HG02852 (cell line): ENCODE measurements around the gene PAXX.

Source experiments
- ATAC-seq: cut with Tn5 transposase; IDR thresholded peaks from one replicate; pipeline ENCODE4 v1.9.1; 2021; ENCODE audit warnings: mild to moderate bottlenecking, moderate library complexity; ENCODE audit not compliant: unreplicated experiment

The PAXX gene

DNA sequence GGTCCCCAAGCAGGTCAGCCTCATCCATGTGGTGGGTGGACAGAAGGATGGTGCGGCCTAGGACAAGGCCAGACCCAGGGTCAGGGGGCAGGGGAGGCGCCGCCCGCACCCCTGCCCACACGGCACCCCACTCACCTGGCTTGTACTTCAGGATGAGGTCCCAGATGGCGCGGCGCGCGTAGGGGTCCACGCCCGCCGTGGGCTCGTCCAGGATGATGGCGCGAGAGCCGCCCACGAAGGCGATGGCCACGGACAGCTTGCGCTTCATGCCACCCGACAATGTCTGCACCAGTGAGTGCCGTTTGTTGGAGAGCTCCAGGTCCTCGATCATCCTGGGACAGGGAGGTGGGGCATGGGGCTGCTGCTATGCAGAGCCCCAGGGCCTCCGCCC is 23.3 kb downstream of the PAXX start:
- ATAC-seq: no peak

DNA sequence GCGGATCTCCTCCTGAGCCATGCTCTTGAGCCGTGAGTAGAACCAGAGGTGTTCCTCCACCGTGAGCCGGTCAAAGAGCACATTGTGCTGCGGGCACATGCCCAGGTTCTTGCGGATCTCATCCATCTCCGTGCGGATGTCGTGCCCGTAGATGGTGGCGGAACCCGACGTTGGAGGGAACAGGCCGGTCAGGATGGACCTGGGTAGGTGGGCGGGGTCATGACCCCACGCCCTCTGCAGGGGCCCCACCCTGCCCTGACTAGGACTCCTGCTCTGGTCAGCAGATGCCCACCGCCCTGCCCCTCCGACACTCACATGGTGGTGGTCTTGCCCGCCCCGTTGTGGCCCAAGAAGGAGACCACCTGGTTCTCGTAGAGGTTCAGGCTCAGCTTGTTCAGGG is 23.8 kb downstream of the PAXX start:
- no peak for ATAC-seq

DNA sequence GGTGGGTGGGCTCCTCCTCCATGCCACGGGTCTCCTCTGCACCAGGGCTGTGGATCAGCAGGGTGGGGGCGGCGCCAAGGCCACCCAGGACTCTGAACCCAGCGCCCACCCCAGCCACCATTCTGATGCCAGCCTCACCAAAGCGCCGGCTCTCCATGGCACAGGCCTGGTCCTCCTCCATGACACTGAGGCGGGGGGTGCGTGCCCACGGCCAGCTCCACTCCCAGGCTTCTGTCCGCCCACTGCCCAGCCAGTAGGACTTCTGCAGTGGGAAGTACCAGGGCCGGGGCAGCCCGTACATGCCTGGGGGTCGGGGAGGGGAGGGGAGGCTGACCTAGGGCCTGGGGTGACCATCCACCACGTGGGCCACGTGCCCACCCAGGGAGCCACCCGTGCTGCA is 24.2 kb downstream of the PAXX start:
- ATAC-seq: no peak

DNA sequence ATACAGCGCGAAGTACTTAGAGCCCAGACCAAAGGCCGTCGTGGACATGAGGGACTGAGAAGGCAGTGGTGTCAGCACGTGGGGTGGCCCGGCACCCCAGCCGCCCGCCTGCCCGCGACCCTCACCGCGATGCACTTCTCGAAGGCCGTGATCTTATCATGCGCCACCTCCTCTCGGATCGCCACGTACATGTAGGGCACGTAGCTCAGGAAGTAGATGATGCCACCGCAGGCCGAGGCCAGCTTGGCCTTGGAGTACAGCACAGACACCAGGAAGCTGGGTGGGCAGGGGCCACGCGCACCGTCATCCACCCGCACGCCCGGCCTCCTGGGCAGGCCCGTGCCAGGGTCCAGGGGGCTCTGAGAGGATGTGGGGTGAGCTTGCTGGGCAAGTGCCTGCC is 24.8 kb downstream of the PAXX start:
- ATAC-seq: no peak

DNA sequence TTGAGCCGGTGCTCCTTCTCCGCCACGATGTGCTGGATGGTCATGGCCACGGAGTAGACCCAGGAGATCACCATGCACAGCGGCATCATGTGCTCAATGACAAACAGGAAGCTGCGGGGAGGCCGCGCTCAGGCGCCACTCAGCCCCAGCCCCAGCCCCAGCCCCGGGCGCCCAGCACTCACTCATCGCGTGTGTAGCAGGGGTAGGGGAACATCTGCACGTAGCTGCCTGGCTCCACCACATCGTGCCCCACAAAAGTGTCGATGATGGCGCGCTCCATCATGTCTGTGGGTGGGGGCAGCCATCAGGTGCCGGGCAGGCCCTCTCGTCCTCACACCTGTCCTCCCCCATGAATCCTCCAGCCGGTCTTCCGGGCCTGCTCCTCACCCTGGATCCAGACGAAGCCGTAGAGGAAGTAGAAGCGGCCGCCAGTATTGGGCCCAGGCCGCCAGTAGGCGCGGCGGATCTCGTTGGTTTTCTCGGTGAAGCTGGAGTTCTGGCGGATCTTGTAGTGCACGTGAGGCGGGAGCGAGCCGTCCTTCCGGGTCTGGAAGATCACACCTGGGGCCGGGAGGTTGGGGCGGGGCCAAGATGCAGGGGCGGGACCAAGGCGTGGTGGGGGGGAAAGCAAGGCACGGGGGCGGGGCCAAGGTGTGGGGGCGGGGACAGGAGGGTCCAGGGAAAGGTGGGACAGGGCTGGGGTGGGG is 25.7 kb downstream of the PAXX start:
- ATAC-seq: no peak

DNA sequence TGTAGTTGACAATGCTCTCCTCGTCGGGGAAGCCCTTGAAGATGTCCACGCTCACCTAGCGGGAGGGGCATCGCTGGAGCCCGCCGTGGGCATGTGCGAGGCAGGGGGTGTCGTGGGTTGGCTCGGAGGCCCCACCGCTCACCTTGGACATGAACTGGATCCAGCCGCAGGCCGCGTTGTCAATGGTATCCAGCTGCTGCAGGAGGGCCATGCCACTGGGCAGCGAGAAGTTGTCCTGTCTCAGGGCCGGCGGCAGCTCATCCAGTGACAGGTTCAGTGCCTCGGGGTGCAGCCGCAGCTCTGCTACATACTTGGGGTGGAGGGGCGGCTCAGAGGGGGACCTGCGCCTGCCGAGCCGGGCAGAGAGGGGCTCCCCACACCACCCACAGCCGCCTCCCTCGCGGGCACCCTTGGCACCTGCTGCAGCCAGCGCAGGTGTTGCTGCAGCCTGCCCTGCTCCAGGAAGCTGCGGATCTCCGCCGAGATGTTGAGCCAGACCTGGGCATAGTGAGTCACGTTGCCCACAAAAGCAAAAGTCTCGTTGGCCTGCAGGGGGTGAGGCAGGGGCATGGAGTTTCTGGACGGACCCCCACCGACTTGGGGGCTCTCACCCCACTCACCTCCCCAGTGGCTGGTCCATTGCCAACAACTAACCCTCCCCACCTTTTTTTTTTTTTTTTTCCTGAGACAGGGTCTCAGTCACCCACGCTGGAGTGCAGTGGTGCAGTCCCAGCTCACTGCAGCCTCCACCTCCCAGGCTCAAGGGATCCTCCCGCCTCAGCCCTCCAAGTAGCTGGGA is 26.7 kb downstream of the PAXX start:
- no peak for ATAC-seq

DNA sequence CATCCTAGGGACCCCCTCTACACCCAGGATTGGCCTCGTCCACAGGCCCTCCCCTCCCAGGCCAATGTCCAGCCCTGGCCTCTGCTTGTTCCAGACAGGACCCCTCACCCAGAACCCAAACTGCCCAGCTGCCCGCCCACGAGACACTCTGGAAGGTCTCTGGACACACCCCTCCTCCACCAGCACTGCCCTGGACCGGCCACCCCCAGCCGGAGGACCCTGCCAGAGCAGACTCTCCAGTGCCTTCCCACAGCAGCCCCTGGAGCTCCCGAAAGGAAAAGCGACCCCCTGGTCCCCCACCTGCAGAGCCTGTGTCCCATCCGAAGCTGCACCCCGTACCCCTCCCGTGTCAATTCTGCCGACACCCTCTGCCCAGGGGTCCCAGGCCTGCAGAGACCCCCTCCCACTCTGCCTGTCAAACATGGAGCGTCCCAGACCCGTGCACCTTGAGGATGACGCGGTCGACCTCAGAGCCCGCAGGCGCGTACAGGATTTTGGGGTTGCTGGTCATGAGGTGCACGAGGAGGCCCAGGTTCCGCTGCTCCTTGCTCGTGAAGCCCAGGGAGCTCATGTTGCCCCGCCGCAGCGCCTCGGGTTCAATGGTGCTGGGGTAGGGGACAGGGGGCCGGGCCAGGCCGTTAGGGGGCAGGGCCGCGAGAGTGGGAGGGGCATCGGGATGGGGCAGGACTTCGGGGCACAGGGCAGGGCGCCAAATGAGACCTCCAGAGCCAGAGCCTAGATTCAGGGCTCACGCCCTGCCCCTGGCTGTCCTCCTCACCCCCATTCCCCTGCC is 27.9 kb downstream of the PAXX start:
- ATAC-seq: no peak

DNA sequence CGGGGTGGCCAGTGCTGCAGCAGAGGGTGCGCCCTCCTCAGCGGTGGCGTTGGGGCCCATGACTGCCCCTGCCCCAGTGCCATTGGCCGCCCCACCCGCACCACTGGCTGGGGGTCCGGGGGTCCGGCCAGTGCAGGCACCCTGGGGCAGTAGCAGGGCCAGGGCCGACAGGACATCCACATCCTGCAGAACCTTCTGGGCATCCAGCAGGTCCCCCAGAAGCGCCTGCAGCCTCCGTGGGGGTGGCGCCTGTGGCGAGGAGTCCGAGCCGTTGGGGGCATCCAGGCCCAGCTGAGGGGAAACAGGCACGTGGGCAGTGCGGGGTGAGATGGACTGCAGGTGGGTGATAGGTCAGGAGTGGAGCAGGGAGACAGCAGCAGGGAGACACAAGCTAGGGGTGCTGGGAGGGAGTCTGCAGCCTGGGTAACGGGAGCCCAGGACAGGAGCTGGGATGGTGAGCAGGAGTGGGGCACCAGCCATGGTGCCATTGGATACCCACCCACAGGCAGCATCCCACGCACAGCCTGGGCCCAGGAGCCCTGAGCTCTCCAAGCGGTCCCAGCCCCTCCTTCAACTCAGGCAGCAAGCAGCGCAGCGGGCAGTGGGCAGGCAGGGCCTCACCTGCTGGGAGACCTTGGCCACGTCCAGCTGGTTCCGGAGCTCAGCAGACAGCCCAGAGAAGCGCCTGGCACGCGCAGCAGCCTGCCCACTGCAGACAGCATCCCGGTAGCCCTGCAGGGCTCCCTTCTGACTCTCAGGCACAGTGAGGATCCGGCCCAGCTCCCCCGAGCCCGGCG is 28.7 kb downstream of the PAXX start:
- no peak for ATAC-seq

DNA sequence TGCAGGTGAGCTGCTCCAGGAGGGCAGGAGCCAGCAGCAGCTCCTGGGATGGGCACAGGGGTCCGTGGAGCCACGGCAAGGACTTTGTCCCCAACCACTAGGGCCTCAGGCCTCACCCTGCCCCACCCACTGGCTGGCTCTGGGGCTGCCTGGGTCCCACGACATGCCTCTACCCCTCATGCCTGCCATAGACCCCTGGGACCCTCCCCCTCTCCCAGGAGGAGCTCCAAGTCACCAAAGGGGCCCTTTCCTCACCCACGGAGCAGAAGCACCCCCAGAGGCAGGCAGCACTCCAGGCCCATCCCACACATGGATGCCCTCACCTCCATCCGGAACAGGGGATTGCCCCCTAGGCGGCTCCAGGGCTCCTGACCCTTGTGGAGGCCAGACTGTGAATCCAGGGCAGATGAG is 29.4 kb downstream of the PAXX start:
- no peak for ATAC-seq

DNA sequence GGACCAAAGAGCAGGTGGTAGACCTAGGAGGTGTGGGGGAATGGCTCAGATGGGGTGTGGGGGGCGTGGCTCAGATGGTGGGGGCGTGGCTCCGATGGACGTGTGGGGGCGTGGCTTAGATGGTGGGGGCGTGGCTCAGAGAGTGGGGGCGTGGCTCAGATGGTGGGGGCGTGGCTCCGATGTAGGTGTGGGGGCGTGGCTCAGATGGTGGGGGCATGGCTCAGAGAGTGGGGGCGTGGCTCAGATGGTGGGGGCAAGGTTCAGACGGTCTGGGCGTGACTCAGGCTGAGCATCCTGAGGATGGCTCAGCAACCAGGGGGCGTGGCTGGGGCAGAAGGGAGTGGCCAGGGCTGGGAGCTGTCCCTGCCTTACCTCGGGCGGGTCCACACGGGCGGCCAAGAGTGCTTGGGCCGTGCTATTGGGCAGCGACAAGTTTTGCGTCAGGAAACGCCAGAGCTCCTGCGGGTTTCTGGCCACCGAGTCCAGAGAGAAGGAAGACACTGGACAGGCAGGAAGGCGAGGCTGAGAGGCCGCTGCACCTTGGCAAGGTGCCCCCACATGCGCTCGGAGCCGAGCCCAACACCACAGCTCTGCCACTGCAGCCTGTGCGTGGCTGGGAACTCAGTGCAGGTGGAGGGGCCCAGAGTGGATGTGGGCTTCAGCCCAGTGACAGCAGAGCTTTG is 29.9 kb downstream of the PAXX start:
- no peak for ATAC-seq

DNA sequence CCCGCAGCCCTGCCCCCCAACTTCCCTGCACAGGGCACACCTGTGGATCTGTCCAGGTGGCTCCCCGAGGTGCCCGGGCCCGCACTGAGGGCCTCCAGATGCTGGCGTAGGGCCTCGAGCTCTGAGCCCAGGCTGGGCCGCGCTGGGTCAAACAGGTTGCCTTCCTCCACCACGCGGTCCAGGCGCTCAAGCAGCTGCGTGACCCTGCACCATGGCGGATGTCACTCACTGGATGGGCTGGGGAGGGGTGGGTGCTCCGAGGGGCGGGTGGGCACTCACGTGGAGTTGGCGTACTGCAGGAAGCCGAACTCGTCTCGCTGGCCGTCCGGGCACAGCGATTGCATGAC is 30.4 kb downstream of the PAXX start:
- no peak for ATAC-seq

DNA sequence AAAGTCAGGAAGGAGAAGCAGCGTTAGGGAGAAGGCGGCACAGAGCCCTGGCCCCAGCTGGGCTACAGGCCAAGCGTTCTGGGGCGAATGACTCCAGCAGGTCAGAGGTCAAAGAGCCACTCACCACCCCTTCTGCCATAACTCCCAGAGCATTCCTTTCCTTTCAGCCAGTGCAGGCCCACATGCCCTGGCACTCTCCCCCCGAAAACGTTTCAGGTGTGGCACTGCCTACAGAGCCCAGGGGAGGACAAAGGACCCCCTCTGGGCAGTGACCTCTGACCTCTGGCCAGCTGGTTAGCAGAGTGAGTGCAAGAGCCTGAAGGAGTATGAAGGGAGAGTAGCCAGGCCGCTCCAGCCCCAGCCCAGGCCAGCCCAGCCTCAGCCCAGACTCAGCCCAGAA is 30.9 kb downstream of the PAXX start:
- no peak for ATAC-seq

DNA sequence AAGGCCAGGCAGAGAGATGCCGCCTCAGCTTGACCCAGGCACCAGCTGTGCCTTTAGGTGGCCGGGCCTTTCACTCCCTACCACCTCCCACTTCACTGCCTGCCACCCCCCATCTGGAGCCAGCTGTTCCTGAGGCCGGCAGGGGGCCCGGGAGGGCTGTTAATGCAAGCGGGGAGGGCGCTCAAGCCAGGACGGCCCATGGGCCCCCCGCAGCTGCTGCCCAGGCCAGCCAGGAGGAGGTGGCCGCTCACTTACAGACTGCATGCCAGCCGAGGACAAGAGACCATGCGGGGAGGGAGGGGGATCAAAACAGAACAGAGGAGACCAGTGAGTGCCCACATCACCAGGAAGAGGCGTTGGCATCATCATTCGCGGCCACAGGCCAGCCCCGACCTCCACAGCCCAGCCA is 31.4 kb downstream of the PAXX start:
- ATAC-seq: no peak

DNA sequence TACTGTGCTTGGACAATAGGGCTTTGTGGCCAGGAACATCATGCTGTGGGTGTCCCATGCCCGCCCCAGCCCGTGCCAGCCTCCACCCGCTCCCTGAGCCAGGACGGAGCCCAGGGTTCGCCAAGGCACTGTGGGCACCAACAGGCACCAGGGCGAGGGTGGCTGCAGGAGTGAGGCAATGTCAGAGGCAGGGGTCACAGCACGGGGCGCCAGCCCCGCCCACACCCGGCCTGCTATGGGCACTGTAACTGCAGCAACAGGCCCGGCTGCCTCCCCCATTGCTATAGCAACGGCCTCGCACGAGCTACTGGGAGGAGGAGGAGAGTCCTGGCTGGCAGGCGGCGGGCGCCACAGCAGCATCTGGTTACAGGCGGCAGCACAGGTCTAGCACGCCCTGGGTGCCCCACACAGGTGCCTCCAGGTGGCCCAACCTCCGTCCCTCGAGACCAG is 33.3 kb downstream of the PAXX start:
- ATAC-seq: no peak

DNA sequence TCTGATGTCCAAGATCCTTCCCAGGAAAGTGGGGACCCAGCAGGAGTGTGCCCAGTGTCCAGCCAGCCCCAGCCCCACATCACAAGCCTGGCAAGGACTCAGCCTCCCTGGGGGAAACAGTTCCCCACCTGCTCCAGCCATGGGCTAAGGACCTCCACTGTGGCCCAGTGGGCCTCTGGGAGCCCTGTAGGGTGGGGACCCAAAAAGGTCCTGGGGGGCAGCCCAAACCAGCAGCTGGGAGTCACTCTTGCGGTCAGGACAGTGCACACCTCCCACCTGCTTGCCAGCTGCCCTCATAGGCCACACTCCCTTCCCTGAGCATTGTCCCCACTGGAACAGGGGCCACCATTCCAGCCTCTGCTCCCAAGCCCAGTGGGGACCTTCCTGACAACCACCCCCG is 34.2 kb downstream of the PAXX start:
- ATAC-seq: no peak

DNA sequence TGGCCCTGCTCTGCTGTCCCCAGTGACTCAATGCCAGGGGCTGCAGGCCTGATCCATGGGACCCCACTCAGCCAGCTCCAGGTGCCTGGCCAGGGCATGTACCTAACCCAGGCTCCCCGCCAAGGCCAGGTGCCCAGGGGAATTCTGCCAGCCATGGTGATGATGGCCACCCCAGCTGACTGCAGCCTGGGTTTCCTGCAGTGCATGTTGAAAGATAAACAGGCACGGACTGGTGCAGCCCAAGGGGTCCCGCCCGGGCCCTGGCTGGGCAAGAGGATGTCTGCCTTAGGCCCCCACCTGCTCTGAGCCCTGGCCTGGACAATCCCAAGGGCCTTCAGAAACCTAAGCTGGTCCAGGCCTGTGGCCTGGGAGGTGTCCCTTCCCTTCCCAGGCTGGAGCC is 34.6 kb downstream of the PAXX start:
- no peak for ATAC-seq

DNA sequence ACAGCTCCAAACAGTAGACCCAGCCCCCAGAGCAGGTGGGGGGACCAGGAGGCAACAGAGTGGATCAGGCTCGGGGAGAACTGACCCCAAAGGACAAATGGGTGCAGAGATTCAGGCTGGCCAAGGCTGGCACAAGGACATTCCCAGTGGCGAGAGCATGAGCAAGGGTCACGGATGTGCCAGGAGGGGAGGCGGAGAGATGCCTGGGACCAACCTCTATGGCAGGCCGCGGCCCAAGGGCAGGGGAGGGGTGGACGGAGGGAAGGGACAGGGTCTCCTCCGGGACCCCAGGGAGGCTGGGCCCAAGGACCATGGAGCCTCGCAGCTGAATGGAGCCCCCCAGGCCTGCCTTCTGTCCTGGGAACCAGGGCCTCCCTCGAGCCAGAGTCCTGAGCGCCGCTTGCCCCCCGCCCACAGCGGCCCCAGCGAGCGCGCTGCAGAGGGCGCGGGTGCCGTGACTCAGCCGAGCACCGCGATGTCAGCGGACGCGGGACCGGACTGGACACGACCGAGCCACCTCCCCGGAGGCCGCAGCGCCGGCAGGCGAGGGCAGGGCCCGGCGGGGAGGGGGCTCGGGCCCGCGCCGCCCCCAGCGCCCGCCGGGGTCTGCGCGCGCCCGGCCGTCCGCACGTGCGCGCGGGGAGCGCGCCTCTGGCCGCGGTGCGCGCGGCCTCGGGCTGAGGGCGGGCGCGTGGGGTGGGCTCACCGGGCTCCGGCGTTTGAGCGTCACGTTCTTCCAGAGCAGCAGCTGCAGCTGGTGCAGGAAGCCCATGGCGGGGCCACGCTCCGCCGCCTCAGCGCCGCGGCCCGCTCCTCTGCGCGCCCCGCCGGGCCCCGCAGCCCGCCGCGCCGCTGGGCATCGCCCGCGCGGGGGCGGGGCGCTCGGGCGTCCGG is 35.4 kb downstream of the PAXX start, which contains the start of gene ABCA2:
ABCA2 (minus strand) TSS at position 869 of the 894 bp plus-strand sequence; CDS start at position 772, 97 bp downstream.
- no peak for ATAC-seq

DNA sequence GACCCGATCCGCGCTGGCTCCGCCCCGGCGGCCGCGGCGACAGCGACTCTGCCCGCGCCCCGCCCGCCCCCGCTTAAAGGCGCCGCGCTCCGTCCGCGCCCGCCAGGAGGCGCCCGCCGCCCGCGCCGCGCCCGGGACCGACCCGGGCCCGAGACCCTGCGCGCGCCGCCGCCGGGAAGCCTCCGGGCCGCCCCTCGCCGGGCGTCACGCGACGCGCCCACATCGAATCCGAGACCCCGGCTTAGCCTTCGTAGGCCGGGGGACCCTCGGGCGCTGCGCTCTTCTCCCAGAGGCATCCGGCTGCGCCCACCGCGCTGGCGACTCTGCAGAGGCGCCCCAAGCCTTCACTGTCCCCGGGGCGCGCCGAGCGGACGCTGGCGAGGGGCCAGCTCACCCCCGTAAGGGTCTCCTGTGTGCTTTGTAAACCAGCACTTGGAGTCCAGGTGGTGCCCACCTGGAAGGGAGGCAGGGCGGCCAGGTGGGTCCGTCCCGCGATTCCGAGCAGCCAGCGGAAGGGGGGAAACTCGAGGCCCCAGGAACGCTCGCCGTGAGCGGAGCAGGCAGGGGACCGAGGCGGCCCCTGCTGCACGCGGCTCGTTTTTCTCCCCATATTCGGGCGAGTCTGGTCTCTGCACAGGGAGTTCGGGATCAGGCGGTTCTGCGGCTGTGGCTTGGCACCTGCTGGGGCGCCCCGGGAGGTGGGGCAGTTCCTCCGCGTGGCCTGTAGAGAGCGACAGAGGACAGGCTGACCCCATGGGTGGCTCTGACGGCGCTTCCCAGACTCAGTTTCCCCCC is 36.2 kb downstream of the PAXX start:
- peak; percentile 44 for ATAC-seq
